Dermis microvascular lymphatic vessel endothelial cell (primary cell): ENCODE data around the gene IGSF21. TPM values are rescaled to one million over a fixed set of nuclear protein-coding genes. Genes with fewer than 3 reads are reported as not detected.

Source experiments
- DNase-seq, 2 donors: peaks; one replicate each; pipeline versions ENCODE4 v3.0.0 to v3.0.0-alpha.2; 2010; ENCODE audit warnings: low read depth in 2 of 2
- total RNA-seq: library from RNA; depleted of rRNA; stranded (reverse); fragments of >200 nt; gene quantifications from 2 replicates; pipeline ENCODE4 v1.2.1, GENCODE V29; 2014

IGSF21 gene
- total RNA-seq, 1 donor from 2014 or later, result not detected

- DNase-seq, result no peak
These were observed 310.0 kb downstream of the IGSF21 start for GRCh38 chr1:18417316-18418269.

GRCh38 chr1:18419113-18419844 lies 311.7 kb downstream of the IGSF21 start:
- DNase-seq, result no peak

DNA sequence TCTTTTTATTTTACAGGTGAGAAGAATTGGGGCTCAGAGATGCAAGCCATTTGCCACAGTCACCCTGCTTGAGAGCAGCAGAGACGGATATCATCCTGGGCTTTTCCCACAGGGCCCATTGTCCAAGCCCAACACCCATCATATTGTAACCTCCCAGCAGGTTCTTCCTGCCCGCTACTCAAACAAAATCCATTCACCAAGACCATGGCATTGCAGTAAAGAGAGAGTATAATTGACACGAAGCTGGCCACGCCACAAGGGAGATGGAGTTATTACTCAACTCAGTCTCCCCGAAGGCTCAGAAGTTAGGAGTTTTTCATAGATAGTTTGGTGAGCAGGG lies 312.2 kb downstream of the IGSF21 start:
- no peak for DNase-seq

GRCh38 chr1:18422076-18422777 lies 314.6 kb downstream of the IGSF21 start:
- no peak for DNase-seq

DNA sequence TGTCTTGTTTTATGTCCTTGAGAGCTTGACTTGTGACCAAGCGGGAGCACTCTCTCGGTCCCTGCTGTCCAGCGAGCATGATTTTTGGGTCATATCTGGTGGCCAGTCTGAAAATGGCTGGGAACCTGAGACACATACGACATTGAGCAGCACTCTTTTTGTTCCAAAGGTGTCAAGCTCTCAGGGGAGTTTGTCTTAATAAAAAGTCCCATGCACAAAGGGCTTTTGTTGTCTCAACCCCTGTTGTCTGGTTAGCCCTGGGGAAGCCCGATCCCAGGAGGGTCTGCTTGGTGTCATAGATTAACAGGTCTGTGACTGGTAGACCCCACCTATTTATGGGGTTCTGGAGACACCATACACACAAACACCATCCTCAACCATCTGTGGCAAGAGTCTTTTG lies 315.4 kb downstream of the IGSF21 start:
- no peak for DNase-seq

- DNase-seq, result no peak
These were observed 319.0 kb downstream of the IGSF21 start for GRCh38 chr1:18426580-18426979.
